Kidney tubule cell (primary cell): Measurements from ENCODE around the gene FER.
"Not testable (repeated sequence)": the region's sequence is repeated elsewhere in the genome, so short reads cannot be mapped to it uniquely, and the experiment has no call there.

ENCODE experiments used
- DNase-seq: peaks from one replicate; pipeline ENCODE4 v3.0.0-alpha.2; 2018; ENCODE audit warnings: low spot score

Gene FER

DNA sequence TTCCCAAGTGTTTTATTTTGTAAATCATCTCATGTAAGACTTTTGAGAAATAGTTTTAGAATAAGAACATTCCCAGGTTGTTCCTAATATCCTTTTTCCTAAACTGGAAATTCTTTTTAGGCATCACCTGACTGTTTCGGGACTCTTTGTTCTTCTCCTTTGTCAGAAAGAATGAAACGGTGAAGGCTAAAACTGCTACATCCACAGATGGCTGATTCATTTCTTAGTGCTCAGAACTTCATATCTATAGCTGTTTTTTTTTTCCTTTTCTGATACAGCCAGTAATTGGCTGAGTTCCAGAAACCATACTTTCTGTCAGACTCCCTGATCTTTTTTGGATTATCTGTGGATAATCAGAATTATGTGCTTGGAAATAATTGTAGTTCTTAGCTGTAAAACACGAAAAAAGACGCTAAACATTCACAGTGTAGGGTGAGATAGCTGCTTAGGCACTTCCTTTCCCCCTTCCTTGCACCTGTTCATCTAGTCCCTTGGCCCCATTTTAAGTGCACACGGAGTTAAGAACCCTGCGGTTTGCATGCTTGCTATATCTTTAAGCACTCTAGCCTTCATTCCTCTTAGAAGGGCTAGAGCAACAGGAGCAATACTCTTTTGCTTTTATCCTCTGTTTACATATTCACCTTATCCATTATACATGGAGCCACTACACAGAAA lies 378.2 kb downstream of the FER start:
- DNase-seq, result no peak

- DNase-seq, result no peak
Observed at GRCh38 chr5:109126481-109126880, 378.8 kb downstream of the FER start.

GRCh38 chr5:109136906-109137305 lies 389.2 kb downstream of the FER start:
- no peak for DNase-seq

- no peak for DNase-seq
Observed at GRCh38 chr5:109141222-109142200, 393.8 kb downstream of the FER start.

DNA sequence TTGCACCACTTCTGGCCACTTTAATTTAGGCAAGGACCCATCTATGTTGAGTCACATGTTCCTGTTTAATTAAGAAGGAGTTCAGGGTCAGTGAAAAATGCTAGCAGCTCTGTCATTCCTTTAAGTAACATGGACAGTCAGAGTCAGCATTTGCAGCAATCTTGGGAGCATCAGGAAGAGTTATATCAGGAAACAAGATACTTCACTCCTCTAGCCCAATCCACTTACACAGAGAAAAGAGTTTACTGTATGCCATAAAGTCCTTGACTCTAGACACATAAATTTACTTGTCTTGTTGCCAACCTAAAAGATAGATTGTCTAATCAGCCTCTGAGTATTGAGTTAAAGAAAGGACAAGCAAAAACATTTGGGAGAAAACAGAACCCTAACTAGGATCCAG lies 395.3 kb downstream of the FER start:
- DNase-seq, result no peak

DNA sequence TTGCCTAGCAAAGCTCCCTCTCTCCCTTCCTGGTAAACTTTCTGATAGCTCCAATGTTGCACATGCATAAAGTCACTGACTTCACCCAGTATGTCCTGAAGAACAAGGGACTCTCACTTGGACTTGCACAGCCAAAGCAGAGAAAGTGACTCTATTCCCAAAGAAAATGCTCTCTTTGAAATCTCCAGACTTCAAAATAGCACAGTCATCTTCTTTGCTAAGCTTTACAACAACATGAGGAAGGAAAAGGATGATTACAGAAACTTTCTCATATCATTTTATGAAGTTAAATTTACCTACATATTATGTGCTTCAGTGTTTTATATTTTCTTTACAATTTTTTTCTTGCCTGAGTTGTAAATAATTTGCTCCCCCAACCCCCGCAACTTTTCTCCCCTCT lies 397.4 kb downstream of the FER start:
- no peak for DNase-seq

DNA sequence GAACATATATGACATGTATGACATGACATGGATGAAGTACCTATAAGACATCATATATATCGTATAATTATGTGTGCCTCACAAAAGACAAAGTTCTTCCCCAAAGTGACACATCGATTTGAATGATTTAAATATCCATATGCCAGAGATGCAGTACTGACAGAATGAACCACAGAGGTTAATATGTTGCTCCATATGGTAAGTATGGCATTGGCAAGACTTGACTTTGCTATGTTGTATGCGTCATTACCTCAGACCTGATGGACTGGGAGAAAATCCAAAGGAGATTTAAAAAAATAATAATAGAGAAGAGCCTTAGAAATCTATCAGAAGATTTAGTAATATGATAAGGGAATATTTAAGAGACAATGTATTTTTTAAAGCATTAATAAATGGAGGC lies 398.9 kb downstream of the FER start:
- no peak for DNase-seq

- DNase-seq, result no peak
Observed at GRCh38 chr5:109152565-109152964, 404.9 kb downstream of the FER start.

- DNase-seq, result no peak
Observed at GRCh38 chr5:109155625-109156024, 407.9 kb downstream of the FER start.

GRCh38 chr5:109156885-109157284 lies 409.2 kb downstream of the FER start:
- DNase-seq, result no peak

DNA sequence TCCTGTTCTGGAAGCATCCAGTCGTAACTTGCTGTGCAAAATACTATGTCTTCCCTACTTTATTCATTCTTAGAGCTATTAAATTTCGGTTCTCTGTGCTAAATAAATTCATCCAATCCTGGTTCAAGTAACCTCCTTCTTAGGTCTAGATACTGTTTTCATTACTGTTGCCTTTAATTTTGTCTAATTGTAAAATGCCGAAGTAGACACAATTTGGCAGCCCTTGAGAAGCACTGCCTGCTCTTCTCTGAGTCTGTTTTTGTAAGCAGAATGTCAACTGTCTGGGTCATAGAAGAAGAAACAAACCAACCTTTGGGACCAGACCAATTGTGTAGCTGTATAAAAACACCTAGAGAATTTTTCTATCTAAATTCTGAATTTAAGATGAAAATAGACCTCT lies 412.8 kb downstream of the FER start:
- no peak for DNase-seq

GRCh38 chr5:109161914-109162683 lies 414.4 kb downstream of the FER start:
- DNase-seq, result no peak

DNA sequence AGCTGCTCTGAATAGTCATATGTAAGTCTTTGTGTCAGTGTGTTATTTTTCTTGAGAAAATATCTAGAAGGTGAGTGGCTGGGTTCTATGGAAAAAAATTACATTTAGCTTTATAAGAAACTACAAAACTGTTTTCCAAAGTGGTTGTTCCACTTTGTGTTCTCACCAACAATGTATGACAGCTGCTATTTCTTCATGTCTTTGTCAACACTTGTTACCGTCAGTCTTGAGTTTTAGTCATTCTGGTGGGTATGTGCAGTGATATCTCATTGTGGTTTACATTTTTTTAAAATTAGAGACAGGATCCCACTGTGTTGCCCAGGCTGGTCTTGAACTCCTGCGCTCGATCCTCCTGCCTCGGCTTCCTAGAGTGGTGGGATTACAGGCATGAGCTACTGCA lies 415.6 kb downstream of the FER start:
- DNase-seq, result no peak

- DNase-seq, result no peak
Observed at GRCh38 chr5:109164001-109164400, 416.3 kb downstream of the FER start.

- no peak for DNase-seq
Observed at GRCh38 chr5:109167586-109167985, 419.9 kb downstream of the FER start.

GRCh38 chr5:109168151-109168550 lies 420.5 kb downstream of the FER start:
- DNase-seq, result no peak

DNA sequence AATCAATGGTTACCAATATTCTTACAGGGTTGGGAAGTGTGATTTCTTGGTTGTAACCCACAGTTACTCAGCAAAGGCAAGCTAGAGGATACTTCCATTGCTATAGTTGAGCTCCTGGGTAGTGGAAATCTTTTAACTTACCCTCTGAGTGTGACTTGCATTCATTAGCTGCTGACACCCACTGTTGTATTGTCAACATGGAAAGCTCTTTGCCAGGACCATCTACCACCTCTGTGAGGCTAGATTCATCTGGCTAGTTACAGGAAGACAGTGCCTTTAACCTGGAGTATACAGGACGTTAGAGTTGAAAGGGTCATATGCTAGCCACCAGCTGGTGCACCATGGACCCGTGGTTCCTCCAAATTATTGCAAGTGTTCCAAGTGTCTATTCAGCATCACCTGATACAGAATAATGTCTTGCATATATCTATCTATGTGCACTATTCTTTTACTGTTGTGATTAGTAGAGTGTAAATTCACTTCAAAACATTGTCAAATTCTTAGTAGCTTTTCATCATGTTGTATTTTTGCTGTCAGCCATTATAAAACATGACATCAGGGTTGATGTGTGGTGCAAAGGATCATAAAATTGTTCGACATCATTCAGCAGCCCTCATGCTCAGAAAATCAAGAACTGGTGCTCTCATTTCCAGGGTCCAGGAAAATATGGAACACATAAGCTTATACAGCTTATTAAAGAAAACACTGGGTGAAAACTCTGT lies 423.1 kb downstream of the FER start:
- no peak for DNase-seq

DNA sequence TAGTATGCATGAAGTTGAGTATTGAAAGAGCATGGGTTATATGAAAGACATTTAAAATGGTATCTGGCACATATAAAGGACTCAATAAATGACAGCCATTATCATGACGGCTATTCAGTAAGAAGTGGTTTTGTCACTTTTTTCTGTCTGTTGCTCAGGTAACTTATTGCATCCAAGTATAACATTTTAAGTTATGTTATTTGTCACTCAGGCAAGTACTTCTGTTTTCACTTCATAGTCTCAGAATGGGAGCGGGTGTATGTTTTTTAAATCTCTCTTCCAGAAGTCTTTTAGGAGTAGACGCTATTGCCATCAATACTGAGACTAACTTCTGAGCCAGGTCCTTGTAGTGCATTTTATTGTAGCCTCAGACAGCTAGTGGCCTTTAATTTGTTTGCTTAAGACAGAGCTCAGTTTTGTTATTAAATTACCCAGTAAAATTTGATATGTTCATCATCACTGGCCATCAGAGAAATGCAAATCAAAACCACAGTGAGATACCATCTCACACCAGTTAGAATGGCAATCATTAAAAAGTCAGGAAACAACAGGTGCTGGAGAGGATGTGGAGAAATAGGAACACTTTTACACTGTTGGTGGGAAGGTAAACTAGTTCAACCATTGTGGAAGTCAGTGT lies 423.9 kb downstream of the FER start:
- DNase-seq, result not testable (repeated sequence)

DNA sequence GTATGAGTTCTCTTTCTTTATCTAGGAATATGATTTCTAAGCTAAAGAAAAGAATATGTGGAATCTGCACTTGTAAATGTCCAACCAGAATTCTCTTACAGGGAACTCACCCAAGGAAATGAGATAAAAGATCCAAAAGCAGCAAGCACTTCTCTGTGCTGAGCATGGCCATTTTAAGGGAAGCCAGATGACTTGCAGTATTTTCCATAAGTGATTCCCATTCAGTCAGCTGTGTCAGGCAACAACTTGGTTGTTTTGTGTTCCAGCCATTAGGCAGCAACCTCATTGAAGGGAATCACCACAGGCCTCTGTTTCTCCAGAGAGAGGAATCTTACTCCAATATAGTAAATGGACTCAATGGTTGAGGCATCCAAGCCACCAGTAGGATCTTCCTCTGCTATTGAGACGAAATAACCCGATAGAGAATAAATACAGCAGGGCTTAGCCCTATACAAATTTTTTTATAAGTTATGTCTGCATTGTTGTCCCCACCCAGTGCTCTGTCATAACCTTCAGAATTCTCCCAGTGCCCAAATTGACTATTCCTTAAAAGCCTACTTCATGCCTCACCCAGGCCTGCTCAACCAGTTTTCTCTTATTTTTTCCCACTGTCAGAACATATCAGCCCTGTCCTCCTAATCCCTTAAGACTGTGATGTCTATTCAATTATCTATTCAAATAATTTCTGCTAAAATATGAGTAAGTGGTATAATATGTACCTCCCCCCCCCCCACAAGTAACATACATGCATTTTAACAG lies 425.5 kb downstream of the FER start:
- no peak for DNase-seq

DNA sequence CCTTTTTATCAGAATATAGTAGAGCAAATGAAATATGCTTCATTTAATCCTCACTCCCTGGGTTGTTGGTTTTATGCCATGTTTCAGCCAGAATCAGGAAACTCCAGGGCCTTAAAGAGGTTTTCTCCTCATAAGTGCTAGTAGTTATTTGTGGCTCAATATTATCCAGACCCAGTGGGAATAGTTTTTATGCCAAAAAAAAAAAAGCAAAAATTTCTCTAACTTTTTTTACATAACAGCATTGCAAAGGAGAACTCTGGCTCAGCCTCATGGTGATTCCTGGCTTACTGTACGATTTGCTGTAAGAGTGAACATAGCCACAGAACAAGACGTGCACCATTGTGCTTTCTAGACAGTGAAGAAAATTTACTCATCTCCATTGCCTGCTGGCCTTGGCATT lies 429.5 kb downstream of the FER start:
- DNase-seq, result no peak

GRCh38 chr5:109177782-109178181 lies 430.1 kb downstream of the FER start:
- no peak for DNase-seq
